Endothelial cell of coronary artery (primary cell): ENCODE results near the gene DUSP6. TPM values are rescaled to one million over a fixed set of nuclear protein-coding genes. Genes with fewer than 3 reads are reported as not detected.

ENCODE experiments used
- total RNA-seq: library from RNA; depleted of rRNA; stranded (reverse); fragments of >200 nt; gene quantifications from 2 replicates; pipeline ENCODE4 v1.2.3, GENCODE V29; 2014

DUSP6 gene
- total RNA-seq, result 214 and 246 TPM in 2 replicates

GRCh38 chr12:89352492-89353187, at the start of gene DUSP6:
DUSP6 (minus strand) TSS chr12:89352501; CDS start chr12:89352039, 462 bp downstream.

Other genes with a start within 250 kb of the DUSP6 start
- gene GALNT4, start 172.3 kb upstream of the DUSP6 start, total RNA-seq, result 19.0 and 22.5 TPM in 2 replicates
- 13.9 and 17.3 TPM in 2 replicates for gene POC1B, start 173.5 kb upstream of the DUSP6 start, total RNA-seq